Activated B cell treated with CpG ODN at 0.5 μM for 24 hours (primary cell): ENCODE data around the gene CRELD2. TPM values are rescaled to one million over a fixed set of nuclear protein-coding genes. Genes with fewer than 3 reads are reported as not detected.

ENCODE experiments used
- ATAC-seq: fragments of 200-7000 bp; cut with Tn5 transposase; one replicate; pipeline ENCODE4 v1.10.0; 2021; ENCODE audit warnings: low read depth, mild to moderate bottlenecking, moderate library complexity
- CTCF ChIA-PET: fragments of 350-600 bp; sonication (Branson Sonifier 250); formaldehyde crosslinking; loops from one replicate; lab custom pipeline; 2021; ENCODE audit warnings: antibody characterized with exemption; lab: Charles Lee
- POLR2A ChIA-PET: fragments of 350-600 bp; sonication (Branson Sonifier 250); formaldehyde crosslinking; loops from one replicate; lab custom pipeline; 2021; ENCODE audit warnings: antibody characterized with exemption; lab: Charles Lee
- DNase-seq: peaks from one replicate; pipeline ENCODE4 v3.0.0; 2022
- H3K27ac Mint-ChIP-seq: one replicate; pipeline ENCODE4 v1.8.0; 2020; ENCODE audit warnings: mixed read lengths
- H3K27me3 Mint-ChIP-seq: one replicate; pipeline ENCODE4 v1.8.0; 2021; ENCODE audit warnings: mixed read lengths
- H3K36me3 Mint-ChIP-seq: one replicate; pipeline ENCODE4 v1.8.0; 2021; ENCODE audit warnings: low read depth, mixed read lengths
- H3K4me1 Mint-ChIP-seq: one replicate; pipeline ENCODE4 v1.8.0; 2021; ENCODE audit warnings: mixed read lengths
- H3K4me3 Mint-ChIP-seq: one replicate; pipeline ENCODE4 v1.8.0; 2020; ENCODE audit warnings: mild to moderate bottlenecking, mixed read lengths
- H3K9me3 Mint-ChIP-seq: one replicate; pipeline ENCODE4 v1.8.0; 2020; ENCODE audit warnings: mixed read lengths
- CTCF ChIP-seq: fragments of 200-600 bp; IDR thresholded peaks from one replicate; pipeline ENCODE4 v1.8.0; 2022; ENCODE audit warnings: antibody characterized with exemption, mild to moderate bottlenecking
- intact Hi-C: fragments of 100-400 bp; cut with micrococcal nuclease; formaldehyde crosslinking; loops from one replicate; pipeline ENCODE4 v1.15.1; 2024
- total RNA-seq: library from RNA; stranded (reverse); gene quantifications from 2 replicates; pipeline ENCODE4 v1.2.3, GENCODE V29; 2022

Gene CRELD2
- total RNA-seq, 1 donor from 2014 or later = 44.5 TPM

- DNase-seq (peak; percentile 46), ATAC-seq (peak; percentile 20)
- H3K4me1 Mint-ChIP-seq = peaks cover 36% of the 10 kb centered on the region
- H3K27me3 Mint-ChIP-seq = no peaks in the 10 kb centered on the region
- intact Hi-C loops = loop anchor here (2.0 kb wide), 2 partner anchors 35 to 219 kb away; no protein-coding TSS in a partner anchor
- CTCF ChIA-PET = no interaction called here
- H3K27ac Mint-ChIP-seq = peak overlapping the region; percentile 85
- POLR2A ChIA-PET = interaction anchor here (0.5 to 18.9 kb wide), 17 partner anchors 8 to 644 kb away, joined by 3 to 828 read pairs (median 7); partner anchors contain the start of genes IL17REL and PIM3
- H3K9me3 Mint-ChIP-seq = no peaks in the 10 kb centered on the region
- no peak for TF ChIP-seq CTCF
- peak overlapping the region; percentile 80 for H3K4me3 Mint-ChIP-seq
- H3K36me3 Mint-ChIP-seq = no peaks in the 10 kb centered on the region
Measured at GRCh38 chr22:49971232-49972162, 53.1 kb downstream of the CRELD2 start.

GRCh38 chr22:49972163-49973017, 54.0 kb downstream of the CRELD2 start:
- Mint-ChIP-seq H3K36me3 (no peaks in the 10 kb centered on the region), H3K27ac (no peak overlapping the region), H3K9me3 (no peaks in the 10 kb centered on the region), H3K4me1 (peaks cover 35% of the 10 kb centered on the region), H3K4me3 (no peak overlapping the region), H3K27me3 (no peaks in the 10 kb centered on the region)
- DNase-seq (peak; percentile 25), ATAC-seq (no peak)
- ChIA-PET POLR2A (interaction anchor here (0.6 to 18.9 kb wide), 9 partner anchors 7 to 220 kb away, joined by 3 to 828 read pairs (median 10); partner anchors contain the start of genes IL17REL and PIM3), CTCF (no interaction called here)
- intact Hi-C loops = no loop called here
- TF ChIP-seq CTCF = no peak

GRCh38 chr22:49973018-49973961, 54.9 kb downstream of the CRELD2 start:
- no peak for DNase-seq
- no peak for TF ChIP-seq CTCF
- no peaks in the 10 kb centered on the region for H3K36me3 Mint-ChIP-seq
- no peaks in the 10 kb centered on the region for H3K9me3 Mint-ChIP-seq
- ATAC-seq = no peak
- H3K4me3 Mint-ChIP-seq = no peak overlapping the region
- H3K27ac Mint-ChIP-seq = no peak overlapping the region
- H3K4me1 Mint-ChIP-seq = peaks cover 33% of the 10 kb centered on the region
- intact Hi-C loops = no loop called here
- CTCF ChIA-PET = no interaction called here
- POLR2A ChIA-PET = no interaction called here
- H3K27me3 Mint-ChIP-seq = no peaks in the 10 kb centered on the region

GRCh38 chr22:49975543-49976389, 57.3 kb downstream of the CRELD2 start:
- peaks cover 8% of the 10 kb centered on the region for H3K9me3 Mint-ChIP-seq
- intact Hi-C loops = loop anchor here (2.0 to 5.0 kb wide), 4 partner anchors 15 to 57 kb away; partner anchors contain the start of gene PIM3
- H3K4me1 Mint-ChIP-seq = peaks cover 30% of the 10 kb centered on the region
- TF ChIP-seq CTCF = no peak
- no peaks in the 10 kb centered on the region for H3K27me3 Mint-ChIP-seq
- peak; percentile 34 for ATAC-seq
- DNase-seq = peak; percentile 36
- peak overlapping the region; percentile 60 for H3K27ac Mint-ChIP-seq
- H3K36me3 Mint-ChIP-seq = peaks cover 4% of the 10 kb centered on the region
- POLR2A ChIA-PET = interaction anchor here (0.7 to 2.1 kb wide), 7 partner anchors 9 to 55 kb away, joined by 3 to 16 read pairs (median 5); partner anchors contain the start of gene PIM3
- CTCF ChIA-PET = interaction anchor here (0.8 to 1.4 kb wide), 3 partner anchors 18 to 45 kb away, joined by 3 to 6 read pairs (median 4); no protein-coding TSS in a partner anchor
- H3K4me3 Mint-ChIP-seq = peak overlapping the region; percentile 24
